ENCODE data around the gene NECTIN1. TPM values are rescaled to one million over a fixed set of nuclear protein-coding genes. Genes with fewer than 3 reads are reported as not detected.

NECTIN1 gene
- total RNA-seq, 4 donors from 2014 or later, result 11.6 to 23.6 (median 16.6) TPM

DNA sequence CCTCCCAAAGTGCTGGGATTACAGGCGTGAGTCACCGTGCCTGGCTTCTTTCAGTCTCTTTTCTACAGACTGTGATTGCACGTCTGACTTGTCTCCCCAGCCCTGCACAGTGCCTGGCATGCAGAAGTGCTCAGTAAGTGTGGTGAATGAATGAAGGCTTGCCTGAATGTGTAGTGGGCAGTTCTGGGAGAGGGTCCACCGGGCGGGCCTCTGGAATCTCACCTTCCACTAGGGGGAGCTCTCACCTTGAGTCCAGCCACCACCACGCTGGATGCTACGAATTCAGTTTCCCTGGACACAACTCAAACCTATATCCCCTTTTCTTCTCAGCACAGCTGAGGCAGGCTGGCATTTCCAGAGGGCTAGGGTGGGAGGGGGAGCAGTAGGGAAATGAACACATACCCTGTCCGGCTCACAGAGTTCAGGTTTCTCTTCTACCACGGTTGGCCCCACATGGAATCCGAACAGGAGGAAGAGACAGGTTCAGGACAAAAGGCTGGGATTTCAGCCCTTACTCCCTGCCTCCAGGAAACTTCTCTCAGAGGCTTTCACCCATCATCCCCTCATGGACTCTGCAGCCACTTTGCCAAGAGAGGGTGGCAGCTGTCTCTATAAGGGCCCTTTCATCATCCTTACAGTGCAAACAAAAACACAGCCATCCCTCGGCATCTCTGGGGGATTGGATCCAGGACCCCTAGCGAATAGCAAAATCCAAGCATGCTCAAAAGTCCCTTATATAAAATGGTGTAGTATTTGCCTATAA lies 86.8 kb downstream of the NECTIN1 start:
- no peak for TF ChIP-seq POLR2A (IDR thresholded peaks at IDR 0.05)
- TF ChIP-seq, protein P1, sequence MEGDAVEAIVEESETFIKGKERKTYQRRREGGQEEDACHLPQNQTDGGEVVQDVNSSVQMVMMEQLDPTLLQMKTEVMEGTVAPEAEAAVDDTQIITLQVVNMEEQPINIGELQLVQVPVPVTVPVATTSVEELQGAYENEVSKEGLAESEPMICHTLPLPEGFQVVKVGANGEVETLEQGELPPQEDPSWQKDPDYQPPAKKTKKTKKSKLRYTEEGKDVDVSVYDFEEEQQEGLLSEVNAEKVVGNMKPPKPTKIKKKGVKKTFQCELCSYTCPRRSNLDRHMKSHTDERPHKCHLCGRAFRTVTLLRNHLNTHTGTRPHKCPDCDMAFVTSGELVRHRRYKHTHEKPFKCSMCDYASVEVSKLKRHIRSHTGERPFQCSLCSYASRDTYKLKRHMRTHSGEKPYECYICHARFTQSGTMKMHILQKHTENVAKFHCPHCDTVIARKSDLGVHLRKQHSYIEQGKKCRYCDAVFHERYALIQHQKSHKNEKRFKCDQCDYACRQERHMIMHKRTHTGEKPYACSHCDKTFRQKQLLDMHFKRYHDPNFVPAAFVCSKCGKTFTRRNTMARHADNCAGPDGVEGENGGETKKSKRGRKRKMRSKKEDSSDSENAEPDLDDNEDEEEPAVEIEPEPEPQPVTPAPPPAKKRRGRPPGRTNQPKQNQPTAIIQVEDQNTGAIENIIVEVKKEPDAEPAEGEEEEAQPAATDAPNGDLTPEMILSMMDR (IDR thresholded peaks at IDR 0.05), result peak; percentile 2 to 58 (median 50)
- no peaks in the 10 kb centered on the region for H3K36me3 ChIP-seq
- H3K9me3 ChIP-seq, result no peaks in the 10 kb centered on the region
- H3K4me3 ChIP-seq, result no peak overlapping the region
- no peaks in the 10 kb centered on the region for H3K4me1 ChIP-seq
- no peak overlapping the region for H3K27ac ChIP-seq
- DNase-seq, result no peak
- no peaks in the 10 kb centered on the region for H3K27me3 ChIP-seq

DNA sequence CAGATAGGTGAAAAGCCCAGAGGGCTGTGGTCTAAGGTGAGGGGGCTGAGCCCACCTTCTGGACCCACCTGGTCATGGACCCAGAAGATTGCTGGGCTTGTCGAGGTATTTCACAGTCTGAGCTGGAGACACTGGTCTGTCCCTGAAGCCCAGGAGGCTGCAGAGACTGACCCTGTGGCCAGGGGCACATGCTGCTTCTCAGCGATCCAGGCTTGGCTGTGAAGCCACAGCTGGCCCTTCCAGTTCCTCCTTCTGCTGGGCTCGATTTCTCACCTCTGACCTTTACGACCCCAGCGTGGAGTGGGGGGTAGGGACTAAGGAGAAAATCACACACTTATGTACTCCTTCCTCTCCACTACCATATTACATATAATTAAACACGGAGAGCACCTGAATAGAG lies 88.5 kb downstream of the NECTIN1 start:
- H3K36me3 ChIP-seq, result no peaks in the 10 kb centered on the region
- no peaks in the 10 kb centered on the region for H3K27me3 ChIP-seq
- no peaks in the 10 kb centered on the region for H3K9me3 ChIP-seq
- no peak for TF ChIP-seq POLR2A (IDR thresholded peaks at IDR 0.05)
- TF ChIP-seq, protein P1 (IDR thresholded peaks at IDR 0.05), result no peak
- H3K4me3 ChIP-seq, result no peak overlapping the region
- H3K4me1 ChIP-seq, result no peaks in the 10 kb centered on the region
- no peak overlapping the region for H3K27ac ChIP-seq
- DNase-seq, result no peak

DNA sequence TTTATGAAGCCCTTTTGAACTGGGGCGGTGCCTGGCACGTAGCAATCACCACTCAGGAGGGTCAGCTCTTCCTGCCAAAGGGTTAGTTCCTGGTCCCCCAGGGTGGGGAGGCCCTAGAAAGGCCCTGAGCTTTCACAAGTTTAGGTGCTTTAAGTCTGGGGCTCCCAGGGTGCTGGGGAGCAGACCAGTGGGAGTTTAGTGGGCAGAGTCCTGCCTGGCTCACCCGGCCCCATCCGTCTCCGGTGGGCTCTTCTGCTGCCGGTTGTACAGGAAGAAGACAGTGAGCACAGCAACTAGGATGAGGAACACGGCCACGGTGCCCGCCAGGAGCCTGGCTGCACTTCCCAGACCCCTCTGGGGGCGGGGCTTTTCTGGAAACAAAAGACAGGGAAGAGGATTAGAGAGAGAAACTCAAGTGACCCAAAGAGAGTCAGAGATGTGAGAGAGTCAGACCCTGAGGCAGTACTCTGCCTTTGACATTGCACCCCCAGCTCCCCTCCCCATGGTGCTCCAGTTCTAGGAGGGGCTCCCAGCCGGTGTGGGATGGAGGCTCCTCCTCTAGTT lies 89.3 kb downstream of the NECTIN1 start:
- no peaks in the 10 kb centered on the region for H3K27me3 ChIP-seq
- no peak for DNase-seq

DNA sequence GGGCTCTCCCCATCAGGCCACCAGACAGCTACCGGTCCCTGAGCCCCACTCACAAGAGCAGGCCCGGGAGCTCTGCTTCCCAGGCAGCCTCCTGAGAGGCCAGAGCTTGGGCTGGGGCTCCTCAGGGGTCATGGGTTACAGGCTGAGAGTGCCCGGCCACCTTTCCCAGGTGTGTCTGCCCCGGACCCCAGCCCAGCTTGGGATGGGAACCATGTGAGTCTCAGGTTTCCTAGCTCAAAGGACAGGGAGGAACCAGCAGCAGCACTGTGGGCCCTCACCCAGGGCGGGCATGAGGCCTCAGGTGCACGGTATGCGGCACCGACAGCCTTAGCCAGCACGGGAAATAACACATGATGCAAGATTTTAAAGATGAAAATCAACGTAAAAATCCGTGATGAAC lies 90.1 kb downstream of the NECTIN1 start:
- DNase-seq, result no peak
- Histone ChIP-seq H3K27me3 (no peaks in the 10 kb centered on the region), H3K9me3 (no peaks in the 10 kb centered on the region), H3K4me3 (no peak overlapping the region), H3K36me3 (no peaks in the 10 kb centered on the region), H3K27ac (no peak overlapping the region), H3K4me1 (no peaks in the 10 kb centered on the region)
- TF ChIP-seq, protein P1 (IDR thresholded peaks at IDR 0.05), result no peak
- no peak for TF ChIP-seq POLR2A (IDR thresholded peaks at IDR 0.05)

More for the DNA sequence above, 89.3 kb downstream of the NECTIN1 start:
- Histone ChIP-seq H3K4me1 (no peaks in the 10 kb centered on the region), H3K36me3 (no peaks in the 10 kb centered on the region), H3K9me3 (no peaks in the 10 kb centered on the region), H3K4me3 (no peak overlapping the region), H3K27ac (no peak overlapping the region)
- TF ChIP-seq, protein P1 (IDR thresholded peaks at IDR 0.05), result no peak
- TF ChIP-seq POLR2A (IDR thresholded peaks at IDR 0.05), result no peak

DNA sequence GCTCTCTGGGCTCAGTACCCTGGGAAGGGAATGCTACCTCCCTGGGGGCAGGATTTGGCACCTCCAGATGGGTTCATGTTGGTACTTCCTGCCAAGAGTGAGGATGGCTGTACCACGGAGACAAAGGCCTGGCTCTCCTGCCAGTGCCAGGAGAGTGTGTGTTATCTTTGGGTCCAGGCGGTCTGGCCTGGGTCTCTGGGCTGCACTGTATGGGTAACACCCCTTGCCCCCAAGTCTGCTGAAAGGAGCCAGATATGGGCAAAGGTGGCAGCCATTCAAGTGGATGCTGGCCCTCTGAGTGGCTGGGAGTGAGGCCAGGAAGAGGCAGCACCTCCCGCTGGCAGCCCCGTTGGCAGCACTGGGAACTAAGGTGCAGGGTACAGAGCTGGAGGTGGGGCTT lies 91.5 kb downstream of the NECTIN1 start:
- H3K27ac ChIP-seq, result no peak overlapping the region
- H3K4me1 ChIP-seq, result no peaks in the 10 kb centered on the region
- H3K4me3 ChIP-seq, result no peak overlapping the region
- no peaks in the 10 kb centered on the region for H3K9me3 ChIP-seq
- no peaks in the 10 kb centered on the region for H3K36me3 ChIP-seq
- TF ChIP-seq, protein P1 (IDR thresholded peaks at IDR 0.05), result no peak
- no peak for TF ChIP-seq POLR2A (IDR thresholded peaks at IDR 0.05)
- H3K27me3 ChIP-seq, result no peaks in the 10 kb centered on the region
- DNase-seq, result no peak
